GM23338 (cell line): ENCODE measurements around the gene SPATC1L. TPM values are rescaled to one million over a fixed set of nuclear protein-coding genes. Genes with fewer than 3 reads are reported as not detected.

Source experiments
- ATAC-seq: fragments of 200-7000 bp; cut with Tn5 transposase; 3 replicates; pipeline ENCODE4 v1.9.1; 2020
- DNase-seq: peaks from one replicate; pipeline ENCODE4 v3.0.0-alpha.2; 2015; ENCODE audit warnings: low spot score
- H2AFZ ChIP-seq: fragments of 200-600 bp; sonication (generic); 2 replicates; pipeline ENCODE4 v1.8.0; 2016; ENCODE audit warnings: antibody characterized with exemption, mild to moderate bottlenecking, moderate library complexity
- H3F3A ChIP-seq: fragments of 200-600 bp; sonication (generic); replicated peaks from 2 replicates; pipeline ENCODE4 v1.8.0; 2017; ENCODE audit warnings: antibody characterized with exemption, mixed run types, low read depth
- H3K27ac ChIP-seq: fragments of 200-600 bp; sonication (generic); 2 replicates; pipeline ENCODE4 v1.6.1; 2016; ENCODE audit warnings: low read depth
- H3K27me3 ChIP-seq: fragments of 200-600 bp; sonication (generic); 2 replicates; pipeline ENCODE4 v1.8.0; 2016; ENCODE audit warnings: mild to moderate bottlenecking, mixed run types, moderate library complexity; ENCODE audit not compliant: insufficient read depth
- H3K36me3 ChIP-seq: fragments of 200-600 bp; sonication (generic); 2 replicates; pipeline ENCODE4 v1.8.0; 2016; ENCODE audit warnings: mild to moderate bottlenecking; ENCODE audit not compliant: insufficient read depth
- H3K4me1 ChIP-seq: fragments of 200-600 bp; sonication (generic); 2 replicates; pipeline ENCODE4 v1.8.0; 2016; ENCODE audit warnings: mild to moderate bottlenecking, moderate library complexity; ENCODE audit not compliant: insufficient read depth
- H3K4me2 ChIP-seq: fragments of 200-600 bp; sonication (generic); 2 replicates; pipeline ENCODE4 v1.7.1; 2017; ENCODE audit warnings: mixed run types
- H3K4me3 ChIP-seq: fragments of 200-600 bp; sonication (generic); 2 replicates; pipeline ENCODE4 v1.6.1; 2016; ENCODE audit warnings: mixed run types
- H3K79me2 ChIP-seq: fragments of 200-600 bp; sonication (generic); replicated peaks from 2 replicates; pipeline ENCODE4 v1.8.0; 2017; ENCODE audit warnings: mild to moderate bottlenecking; ENCODE audit not compliant: insufficient read depth
- H3K9me2 ChIP-seq: fragments of 200-600 bp; sonication (generic); 2 replicates; pipeline ENCODE4 v1.8.0; 2017; ENCODE audit not compliant: insufficient read depth
- H4K20me1 ChIP-seq: fragments of 200-600 bp; sonication (generic); replicated peaks from 2 replicates; pipeline ENCODE4 v1.8.0; 2017; ENCODE audit warnings: mild to moderate bottlenecking; ENCODE audit not compliant: insufficient read depth
- H3K27ac Mint-ChIP-seq: 2 replicates; pipeline ENCODE4 v1.8.0; 2020; ENCODE audit warnings: inconsistent platforms, mild to moderate bottlenecking, moderate library complexity, mixed read lengths
- H3K27me3 Mint-ChIP-seq: 3 replicates; pipeline ENCODE4 v1.8.0; 2022; ENCODE audit warnings: low read depth, mild to moderate bottlenecking, moderate library complexity, mixed read lengths, inconsistent platforms; ENCODE audit not compliant: insufficient read depth, poor library complexity
- H3K36me3 Mint-ChIP-seq: 3 replicates; pipeline ENCODE4 v1.8.0; 2021; ENCODE audit warnings: low read depth, mild to moderate bottlenecking, inconsistent platforms, moderate library complexity, mixed read lengths
- H3K4me1 Mint-ChIP-seq: 3 replicates; pipeline ENCODE4 v1.8.0; 2020; ENCODE audit warnings: mild to moderate bottlenecking, inconsistent platforms, mixed read lengths
- H3K4me3 Mint-ChIP-seq: 3 replicates; pipeline ENCODE4 v1.8.0; 2021; ENCODE audit warnings: moderate library complexity, mild to moderate bottlenecking, inconsistent platforms, mixed read lengths
- H3K9me3 Mint-ChIP-seq: 3 replicates; pipeline ENCODE4 v1.8.0; 2020; ENCODE audit warnings: moderate library complexity, mild to moderate bottlenecking, inconsistent platforms, mixed read lengths
- CREB1 ChIP-seq: fragments of 250-450 bp; sonication (Bioruptor Pico); IDR thresholded peaks from 2 replicates; pipeline ENCODE4 v1.5.0; 2020; ENCODE audit warnings: low read depth, mild to moderate bottlenecking, moderate library complexity
- EZH2 ChIP-seq: fragments of 200-600 bp; sonication (generic); IDR thresholded peaks from one replicate; pipeline ENCODE4 v1.8.0; 2017; ENCODE audit warnings: antibody characterized with exemption, mild to moderate bottlenecking, low read depth; ENCODE audit not compliant: unreplicated experiment
- EZH2phosphoT487 ChIP-seq: fragments of 200-600 bp; sonication (generic); IDR thresholded peaks from one replicate; pipeline ENCODE4 v1.8.1; 2018; ENCODE audit warnings: antibody characterized with exemption; ENCODE audit not compliant: unreplicated experiment
- JUNB ChIP-seq: IDR thresholded peaks from one replicate; pipeline ENCODE4 v1.6.1; 2016; ENCODE audit warnings: antibody characterized with exemption; ENCODE audit not compliant: unreplicated experiment
- NANOG ChIP-seq: IDR thresholded peaks from 2 replicates; pipeline ENCODE4 v1.6.1; 2016; ENCODE audit warnings: antibody characterized with exemption, borderline replicate concordance
- POLR2AphosphoS5 ChIP-seq: IDR thresholded peaks from 2 replicates; pipeline ENCODE4 v1.6.1; 2016; ENCODE audit warnings: antibody characterized with exemption, low read depth
- STAT1 ChIP-seq: IDR thresholded peaks from one replicate; pipeline ENCODE4 v1.6.1; 2016; ENCODE audit warnings: antibody characterized with exemption; ENCODE audit not compliant: unreplicated experiment
- ZNF114 ChIP-seq: fragments of 250-450 bp; sonication (Bioruptor Pico); IDR thresholded peaks from 2 replicates; pipeline ENCODE4 v1.5.0; 2020; ENCODE audit warnings: mild to moderate bottlenecking, moderate library complexity
- ZNF331 ChIP-seq: fragments of 250-450 bp; sonication (Bioruptor Pico); IDR thresholded peaks from 2 replicates; pipeline ENCODE4 v1.5.0; 2020; ENCODE audit warnings: low read depth, mild to moderate bottlenecking, moderate library complexity
- polyA plus RNA-seq: library from polyadenylated mRNA; unstranded; fragments of >200 nt; fragmentation: Nextera tagmentation; extraction: Ambion mirVana; gene quantifications from 2 replicates; pipeline ENCODE4 v1.2.1, GENCODE V29; 2016
- total RNA-seq: library from RNA; depleted of rRNA; stranded (reverse); fragments of >200 nt; shearing (Covaris generic); gene quantifications from 2 replicates; pipeline ENCODE4 v1.2.3, GENCODE V29; 2014
- TF ChIP-seq, protein P1 (sequence below), 2 experiments: fragments of 200-600 bp in 1 of 2; sonication (generic) in 1 of 2; conservative IDR thresholded peaks; 2 replicates each; pipeline versions ENCODE4 v1.5.1 to v1.6.1; 2016 to 2017; ENCODE audit warnings: antibody characterized with exemption in 2 of 2, low read depth in 2 of 2, mild to moderate bottlenecking in 2 of 2, moderate library complexity in 1 of 2
- TF ChIP-seq, protein P2 (sequence below): fragments of 250-450 bp; sonication (Bioruptor Pico); IDR thresholded peaks from 2 replicates; pipeline ENCODE4 v1.5.0; 2020; ENCODE audit warnings: mild to moderate bottlenecking, moderate library complexity
- TF ChIP-seq, protein P3 (sequence below): IDR thresholded peaks from one replicate; pipeline ENCODE4 v1.6.1; 2018; ENCODE audit warnings: antibody characterized with exemption; ENCODE audit not compliant: unreplicated experiment
- TF ChIP-seq, protein P4 (sequence below): IDR thresholded peaks from 2 replicates; pipeline ENCODE4 v1.6.1; 2016; ENCODE audit warnings: antibody characterized with exemption

SPATC1L gene
- total and polyA plus RNA-seq, 2 experiments from 2014 or later: 37.6 to 70.2 TPM

DNA sequence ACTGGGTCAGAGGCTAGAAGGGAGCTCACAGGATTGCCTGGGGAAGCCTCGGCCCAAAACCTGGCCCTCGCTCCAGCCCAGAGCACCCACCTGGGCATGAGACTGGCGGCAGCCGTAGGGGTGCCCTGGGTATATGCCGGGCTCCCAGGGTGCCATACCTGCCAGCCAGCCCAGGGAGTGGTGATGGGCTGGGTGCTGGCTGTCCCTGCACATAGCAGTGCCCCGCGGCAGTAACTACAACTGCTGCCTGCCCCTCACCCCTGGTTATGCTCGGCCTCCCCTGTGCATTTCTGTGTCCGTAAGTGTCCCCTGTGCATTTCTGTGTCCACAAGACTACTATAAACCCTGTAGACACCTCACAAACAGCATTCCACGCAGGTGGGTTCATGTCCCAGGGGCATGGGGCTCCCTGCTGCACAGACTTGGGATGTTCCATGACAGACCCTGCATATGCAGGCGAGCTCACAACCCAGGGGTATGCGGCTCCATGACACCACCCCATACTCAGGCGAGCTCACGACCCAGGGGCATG lies 5.8 kb upstream of the SPATC1L start:
- Mint-ChIP-seq H3K9me3 (no peaks in the 10 kb centered on the region), H3K36me3 (peaks cover 40% of the 10 kb centered on the region), H3K27me3 (peaks cover 11% of the 10 kb centered on the region), H3K27ac (peak overlapping the region; percentile 62; the same call in 1 of the 2 replicates), H3K4me3 (no peak overlapping the region), H3K4me1 (peaks cover 18% of the 10 kb centered on the region)
- Histone ChIP-seq H3K9me2 (no peaks in the 10 kb centered on the region), H3K27ac (no peak overlapping the region), H3K36me3 (no peaks in the 10 kb centered on the region), H3K4me2 (no peak overlapping the region), H4K20me1 (peaks cover 3% of the 10 kb centered on the region; the same call in 1 of the 2 replicates), H3K4me1 (peaks cover 11% of the 10 kb centered on the region; the same call in 1 of the 2 replicates), H2AFZ (no peak overlapping the region), H3K79me2 (no peaks in the 10 kb centered on the region), H3K27me3 (no peaks in the 10 kb centered on the region), H3F3A (peaks cover 9% of the 10 kb centered on the region), H3K4me3 (no peak overlapping the region)
- no peak for DNase-seq
- no peak for TF ChIP-seq EZH2phosphoT487
- TF ChIP-seq, protein P1, sequence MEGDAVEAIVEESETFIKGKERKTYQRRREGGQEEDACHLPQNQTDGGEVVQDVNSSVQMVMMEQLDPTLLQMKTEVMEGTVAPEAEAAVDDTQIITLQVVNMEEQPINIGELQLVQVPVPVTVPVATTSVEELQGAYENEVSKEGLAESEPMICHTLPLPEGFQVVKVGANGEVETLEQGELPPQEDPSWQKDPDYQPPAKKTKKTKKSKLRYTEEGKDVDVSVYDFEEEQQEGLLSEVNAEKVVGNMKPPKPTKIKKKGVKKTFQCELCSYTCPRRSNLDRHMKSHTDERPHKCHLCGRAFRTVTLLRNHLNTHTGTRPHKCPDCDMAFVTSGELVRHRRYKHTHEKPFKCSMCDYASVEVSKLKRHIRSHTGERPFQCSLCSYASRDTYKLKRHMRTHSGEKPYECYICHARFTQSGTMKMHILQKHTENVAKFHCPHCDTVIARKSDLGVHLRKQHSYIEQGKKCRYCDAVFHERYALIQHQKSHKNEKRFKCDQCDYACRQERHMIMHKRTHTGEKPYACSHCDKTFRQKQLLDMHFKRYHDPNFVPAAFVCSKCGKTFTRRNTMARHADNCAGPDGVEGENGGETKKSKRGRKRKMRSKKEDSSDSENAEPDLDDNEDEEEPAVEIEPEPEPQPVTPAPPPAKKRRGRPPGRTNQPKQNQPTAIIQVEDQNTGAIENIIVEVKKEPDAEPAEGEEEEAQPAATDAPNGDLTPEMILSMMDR (conservative IDR thresholded peaks at IDR 0.05; ENCODE audit: low read depth in 2 of 2): no peak
- no peak for TF ChIP-seq ZNF114 (CRISPR knock-in tag)
- no peak for TF ChIP-seq EZH2
- TF ChIP-seq, protein P2, sequence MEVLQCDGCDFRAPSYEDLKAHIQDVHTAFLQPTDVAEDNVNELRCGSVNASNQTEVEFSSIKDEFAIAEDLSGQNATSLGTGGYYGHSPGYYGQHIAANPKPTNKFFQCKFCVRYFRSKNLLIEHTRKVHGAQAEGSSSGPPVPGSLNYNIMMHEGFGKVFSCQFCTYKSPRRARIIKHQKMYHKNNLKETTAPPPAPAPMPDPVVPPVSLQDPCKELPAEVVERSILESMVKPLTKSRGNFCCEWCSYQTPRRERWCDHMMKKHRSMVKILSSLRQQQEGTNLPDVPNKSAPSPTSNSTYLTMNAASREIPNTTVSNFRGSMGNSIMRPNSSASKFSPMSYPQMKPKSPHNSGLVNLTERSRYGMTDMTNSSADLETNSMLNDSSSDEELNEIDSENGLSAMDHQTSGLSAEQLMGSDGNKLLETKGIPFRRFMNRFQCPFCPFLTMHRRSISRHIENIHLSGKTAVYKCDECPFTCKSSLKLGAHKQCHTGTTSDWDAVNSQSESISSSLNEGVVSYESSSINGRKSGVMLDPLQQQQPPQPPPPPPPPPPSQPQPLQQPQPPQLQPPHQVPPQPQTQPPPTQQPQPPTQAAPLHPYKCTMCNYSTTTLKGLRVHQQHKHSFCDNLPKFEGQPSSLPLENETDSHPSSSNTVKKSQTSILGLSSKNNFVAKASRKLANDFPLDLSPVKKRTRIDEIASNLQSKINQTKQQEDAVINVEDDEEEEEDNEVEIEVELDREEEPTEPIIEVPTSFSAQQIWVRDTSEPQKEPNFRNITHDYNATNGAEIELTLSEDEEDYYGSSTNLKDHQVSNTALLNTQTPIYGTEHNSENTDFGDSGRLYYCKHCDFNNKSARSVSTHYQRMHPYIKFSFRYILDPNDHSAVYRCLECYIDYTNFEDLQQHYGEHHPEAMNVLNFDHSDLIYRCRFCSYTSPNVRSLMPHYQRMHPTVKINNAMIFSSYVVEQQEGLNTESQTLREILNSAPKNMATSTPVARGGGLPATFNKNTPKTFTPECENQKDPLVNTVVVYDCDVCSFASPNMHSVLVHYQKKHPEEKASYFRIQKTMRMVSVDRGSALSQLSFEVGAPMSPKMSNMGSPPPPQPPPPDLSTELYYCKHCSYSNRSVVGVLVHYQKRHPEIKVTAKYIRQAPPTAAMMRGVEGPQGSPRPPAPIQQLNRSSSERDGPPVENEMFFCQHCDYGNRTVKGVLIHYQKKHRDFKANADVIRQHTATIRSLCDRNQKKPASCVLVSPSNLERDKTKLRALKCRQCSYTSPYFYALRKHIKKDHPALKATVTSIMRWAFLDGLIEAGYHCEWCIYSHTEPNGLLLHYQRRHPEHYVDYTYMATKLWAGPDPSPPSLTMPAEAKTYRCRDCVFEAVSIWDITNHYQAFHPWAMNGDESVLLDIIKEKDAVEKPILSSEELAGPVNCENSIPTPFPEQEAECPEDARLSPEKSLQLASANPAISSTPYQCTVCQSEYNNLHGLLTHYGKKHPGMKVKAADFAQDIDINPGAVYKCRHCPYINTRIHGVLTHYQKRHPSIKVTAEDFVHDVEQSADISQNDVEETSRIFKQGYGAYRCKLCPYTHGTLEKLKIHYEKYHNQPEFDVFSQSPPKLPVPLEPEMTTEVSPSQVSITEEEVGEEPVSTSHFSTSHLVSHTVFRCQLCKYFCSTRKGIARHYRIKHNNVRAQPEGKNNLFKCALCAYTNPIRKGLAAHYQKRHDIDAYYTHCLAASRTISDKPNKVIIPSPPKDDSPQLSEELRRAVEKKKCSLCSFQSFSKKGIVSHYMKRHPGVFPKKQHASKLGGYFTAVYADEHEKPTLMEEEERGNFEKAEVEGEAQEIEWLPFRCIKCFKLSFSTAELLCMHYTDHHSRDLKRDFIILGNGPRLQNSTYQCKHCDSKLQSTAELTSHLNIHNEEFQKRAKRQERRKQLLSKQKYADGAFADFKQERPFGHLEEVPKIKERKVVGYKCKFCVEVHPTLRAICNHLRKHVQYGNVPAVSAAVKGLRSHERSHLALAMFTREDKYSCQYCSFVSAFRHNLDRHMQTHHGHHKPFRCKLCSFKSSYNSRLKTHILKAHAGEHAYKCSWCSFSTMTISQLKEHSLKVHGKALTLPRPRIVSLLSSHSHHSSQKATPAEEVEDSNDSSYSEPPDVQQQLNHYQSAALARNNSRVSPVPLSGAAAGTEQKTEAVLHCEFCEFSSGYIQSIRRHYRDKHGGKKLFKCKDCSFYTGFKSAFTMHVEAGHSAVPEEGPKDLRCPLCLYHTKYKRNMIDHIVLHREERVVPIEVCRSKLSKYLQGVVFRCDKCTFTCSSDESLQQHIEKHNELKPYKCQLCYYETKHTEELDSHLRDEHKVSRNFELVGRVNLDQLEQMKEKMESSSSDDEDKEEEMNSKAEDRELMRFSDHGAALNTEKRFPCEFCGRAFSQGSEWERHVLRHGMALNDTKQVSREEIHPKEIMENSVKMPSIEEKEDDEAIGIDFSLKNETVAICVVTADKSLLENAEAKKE (CRISPR knock-in tag): no peak
- no peak for TF ChIP-seq STAT1
- TF ChIP-seq, protein P3, sequence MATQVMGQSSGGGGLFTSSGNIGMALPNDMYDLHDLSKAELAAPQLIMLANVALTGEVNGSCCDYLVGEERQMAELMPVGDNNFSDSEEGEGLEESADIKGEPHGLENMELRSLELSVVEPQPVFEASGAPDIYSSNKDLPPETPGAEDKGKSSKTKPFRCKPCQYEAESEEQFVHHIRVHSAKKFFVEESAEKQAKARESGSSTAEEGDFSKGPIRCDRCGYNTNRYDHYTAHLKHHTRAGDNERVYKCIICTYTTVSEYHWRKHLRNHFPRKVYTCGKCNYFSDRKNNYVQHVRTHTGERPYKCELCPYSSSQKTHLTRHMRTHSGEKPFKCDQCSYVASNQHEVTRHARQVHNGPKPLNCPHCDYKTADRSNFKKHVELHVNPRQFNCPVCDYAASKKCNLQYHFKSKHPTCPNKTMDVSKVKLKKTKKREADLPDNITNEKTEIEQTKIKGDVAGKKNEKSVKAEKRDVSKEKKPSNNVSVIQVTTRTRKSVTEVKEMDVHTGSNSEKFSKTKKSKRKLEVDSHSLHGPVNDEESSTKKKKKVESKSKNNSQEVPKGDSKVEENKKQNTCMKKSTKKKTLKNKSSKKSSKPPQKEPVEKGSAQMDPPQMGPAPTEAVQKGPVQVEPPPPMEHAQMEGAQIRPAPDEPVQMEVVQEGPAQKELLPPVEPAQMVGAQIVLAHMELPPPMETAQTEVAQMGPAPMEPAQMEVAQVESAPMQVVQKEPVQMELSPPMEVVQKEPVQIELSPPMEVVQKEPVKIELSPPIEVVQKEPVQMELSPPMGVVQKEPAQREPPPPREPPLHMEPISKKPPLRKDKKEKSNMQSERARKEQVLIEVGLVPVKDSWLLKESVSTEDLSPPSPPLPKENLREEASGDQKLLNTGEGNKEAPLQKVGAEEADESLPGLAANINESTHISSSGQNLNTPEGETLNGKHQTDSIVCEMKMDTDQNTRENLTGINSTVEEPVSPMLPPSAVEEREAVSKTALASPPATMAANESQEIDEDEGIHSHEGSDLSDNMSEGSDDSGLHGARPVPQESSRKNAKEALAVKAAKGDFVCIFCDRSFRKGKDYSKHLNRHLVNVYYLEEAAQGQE: no peak
- no peak for TF ChIP-seq ZNF331 (CRISPR knock-in tag)
- TF ChIP-seq POLR2AphosphoS5: no peak
- no peak for TF ChIP-seq JUNB
- TF ChIP-seq CREB1 (CRISPR knock-in tag): no peak
- TF ChIP-seq, protein P4, sequence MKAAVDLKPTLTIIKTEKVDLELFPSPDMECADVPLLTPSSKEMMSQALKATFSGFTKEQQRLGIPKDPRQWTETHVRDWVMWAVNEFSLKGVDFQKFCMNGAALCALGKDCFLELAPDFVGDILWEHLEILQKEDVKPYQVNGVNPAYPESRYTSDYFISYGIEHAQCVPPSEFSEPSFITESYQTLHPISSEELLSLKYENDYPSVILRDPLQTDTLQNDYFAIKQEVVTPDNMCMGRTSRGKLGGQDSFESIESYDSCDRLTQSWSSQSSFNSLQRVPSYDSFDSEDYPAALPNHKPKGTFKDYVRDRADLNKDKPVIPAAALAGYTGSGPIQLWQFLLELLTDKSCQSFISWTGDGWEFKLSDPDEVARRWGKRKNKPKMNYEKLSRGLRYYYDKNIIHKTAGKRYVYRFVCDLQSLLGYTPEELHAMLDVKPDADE: no peak
- TF ChIP-seq NANOG: no peak
- ATAC-seq: no peak
